Body of pancreas (tissue), 4 donors: ENCODE results near the gene HHATL. TPM values are rescaled to one million over a fixed set of nuclear protein-coding genes. Genes with fewer than 3 reads are reported as not detected.

ENCODE experiments used
- ATAC-seq: fragments of 150-250 bp; one replicate; pipeline ENCODE4 v1.9.1; 2016
- DNase-seq, 4 donors: peaks; one replicate each; pipeline ENCODE4 v3.0.0-alpha.2; 2019
- H3K27ac ChIP-seq, 4 donors: fragments of 200-600 bp; sonication (generic); 1 replicate in 3 of 4; 2 replicates in 1 of 4; pipeline versions ENCODE4 v1.5.1 to v1.6.1; 2016 to 2019; ENCODE audit warnings: mild to moderate bottlenecking in 1 of 4, mixed read lengths in 1 of 4, moderate library complexity in 1 of 4
- H3K27me3 ChIP-seq, 2 donors: fragments of 200-600 bp; sonication (generic); one replicate each; pipeline ENCODE4 v1.6.0; 2016; ENCODE audit warnings: mild to moderate bottlenecking in 1 of 2
- H3K36me3 ChIP-seq, 2 donors: fragments of 200-600 bp; sonication (generic); replicated peaks in 1 of 2; 2 replicates each; pipeline ENCODE4 v1.5.1; 2016; ENCODE audit warnings: low read depth in 2 of 2; ENCODE audit not compliant: insufficient read depth in 1 of 2
- H3K4me1 ChIP-seq: fragments of 200-600 bp; sonication (generic); one replicate; pipeline ENCODE4 v1.6.0; 2016
- H3K4me3 ChIP-seq, 2 donors: fragments of 200-600 bp; sonication (generic); 1 replicate in 1 of 2; 2 replicates in 1 of 2; pipeline ENCODE4 v1.5.1; 2016 to 2019
- H3K9me3 ChIP-seq, 3 donors: fragments of 200-600 bp; sonication (generic); 1 replicate in 2 of 3; 2 replicates in 1 of 3; pipeline ENCODE4 v1.5.1; 2016
- POLR2A ChIP-seq, 3 donors: fragments of 450-650 bp; IDR thresholded peaks; one replicate each; pipeline ENCODE4 v1.6.1; 2016; ENCODE audit warnings: antibody characterized with exemption in 3 of 3, mild to moderate bottlenecking in 2 of 3
- WGBS, 2 donors: methylation state at CpG; one replicate each; pipeline ENCODE4 v1.1.5; 2017; 5-methylcytosine and 5-hydroxymethylcytosine counted together
- intact Hi-C: fragments of 100-400 bp; cut with DNase I; formaldehyde crosslinking; loops from one replicate; pipeline ENCODE4 v1.15.1; 2023
- total RNA-seq, 2 donors: library from RNA; depleted of rRNA; stranded (reverse); fragments of >200 nt; gene quantifications; one replicate each; pipeline ENCODE4 v1.1.0, GENCODE V29; 2016
- TF ChIP-seq, protein P1 (sequence below), 7 experiments: fragments of 450-650 bp in 4 of 7; fragments of 200-600 bp in 3 of 7; sonication (generic) in 3 of 7; IDR thresholded peaks; one replicate each; pipeline ENCODE4 v1.5.1; 2016 to 2019; ENCODE audit warnings: antibody characterized with exemption in 7 of 7

HHATL gene
- total RNA-seq, 2 donors from 2014 or later = 0.26 TPM; not detected in 1

DNA sequence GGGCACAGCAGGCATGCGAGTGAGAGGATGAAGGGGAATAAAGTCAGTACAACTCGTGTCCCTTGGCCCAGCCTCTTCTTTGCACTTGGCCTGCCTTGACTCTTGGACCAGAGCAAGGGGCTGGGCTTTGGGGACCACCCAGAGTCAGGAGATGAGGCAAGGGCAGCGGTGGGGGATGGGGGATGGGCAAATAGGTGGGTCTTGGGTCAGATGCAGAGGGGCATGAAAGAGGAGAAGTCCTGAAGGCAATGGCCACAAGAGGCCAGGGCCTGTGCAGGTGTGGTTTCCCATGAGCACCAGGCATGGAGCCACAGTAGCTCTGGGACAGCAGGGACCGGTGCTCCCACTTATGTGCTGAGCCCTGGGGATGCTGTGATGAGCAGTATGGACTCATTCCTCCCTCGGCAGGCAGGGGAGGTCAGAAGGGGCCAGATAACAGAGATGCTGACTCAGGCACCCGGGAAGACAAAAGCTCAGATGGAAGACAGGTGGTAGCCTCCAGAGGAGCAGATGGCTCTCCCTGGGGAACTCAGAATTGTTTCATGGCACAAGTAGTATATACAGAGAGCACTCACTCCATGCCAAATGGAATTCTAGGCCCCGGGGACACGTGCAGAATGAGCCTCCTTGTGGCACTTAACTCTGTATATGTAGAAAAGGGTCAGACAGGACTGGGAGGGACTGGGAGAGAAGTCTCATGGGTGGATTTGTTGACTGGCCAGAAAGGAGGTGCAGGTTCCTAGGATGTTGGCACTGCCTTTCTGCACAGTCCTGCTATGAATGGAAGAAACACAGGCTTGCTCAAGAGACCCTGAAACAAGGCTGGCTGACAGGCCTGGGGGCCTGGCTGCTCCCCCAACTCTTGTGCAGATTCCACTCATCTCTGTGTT is 34.8 kb downstream of the HHATL start:
- no peak for ATAC-seq
- H3K4me1 ChIP-seq = no peaks in the 10 kb centered on the region
- no peaks in the 10 kb centered on the region for H3K27me3 ChIP-seq
- H3K36me3 ChIP-seq = no peaks in the 10 kb centered on the region
- no peak overlapping the region for H3K4me3 ChIP-seq
- no peak for DNase-seq
- no peak for TF ChIP-seq POLR2A (IDR thresholded peaks at IDR 0.05)
- TF ChIP-seq, protein P1, sequence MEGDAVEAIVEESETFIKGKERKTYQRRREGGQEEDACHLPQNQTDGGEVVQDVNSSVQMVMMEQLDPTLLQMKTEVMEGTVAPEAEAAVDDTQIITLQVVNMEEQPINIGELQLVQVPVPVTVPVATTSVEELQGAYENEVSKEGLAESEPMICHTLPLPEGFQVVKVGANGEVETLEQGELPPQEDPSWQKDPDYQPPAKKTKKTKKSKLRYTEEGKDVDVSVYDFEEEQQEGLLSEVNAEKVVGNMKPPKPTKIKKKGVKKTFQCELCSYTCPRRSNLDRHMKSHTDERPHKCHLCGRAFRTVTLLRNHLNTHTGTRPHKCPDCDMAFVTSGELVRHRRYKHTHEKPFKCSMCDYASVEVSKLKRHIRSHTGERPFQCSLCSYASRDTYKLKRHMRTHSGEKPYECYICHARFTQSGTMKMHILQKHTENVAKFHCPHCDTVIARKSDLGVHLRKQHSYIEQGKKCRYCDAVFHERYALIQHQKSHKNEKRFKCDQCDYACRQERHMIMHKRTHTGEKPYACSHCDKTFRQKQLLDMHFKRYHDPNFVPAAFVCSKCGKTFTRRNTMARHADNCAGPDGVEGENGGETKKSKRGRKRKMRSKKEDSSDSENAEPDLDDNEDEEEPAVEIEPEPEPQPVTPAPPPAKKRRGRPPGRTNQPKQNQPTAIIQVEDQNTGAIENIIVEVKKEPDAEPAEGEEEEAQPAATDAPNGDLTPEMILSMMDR (IDR thresholded peaks at IDR 0.05) = no peak
- 49 to 52% methylated on average over 6 to 8 of the region's 8 CpGs for WGBS, 2 donors
- no peak overlapping the region for H3K27ac ChIP-seq
- H3K9me3 ChIP-seq = no peaks in the 10 kb centered on the region
- intact Hi-C loops = no loop called here

DNA sequence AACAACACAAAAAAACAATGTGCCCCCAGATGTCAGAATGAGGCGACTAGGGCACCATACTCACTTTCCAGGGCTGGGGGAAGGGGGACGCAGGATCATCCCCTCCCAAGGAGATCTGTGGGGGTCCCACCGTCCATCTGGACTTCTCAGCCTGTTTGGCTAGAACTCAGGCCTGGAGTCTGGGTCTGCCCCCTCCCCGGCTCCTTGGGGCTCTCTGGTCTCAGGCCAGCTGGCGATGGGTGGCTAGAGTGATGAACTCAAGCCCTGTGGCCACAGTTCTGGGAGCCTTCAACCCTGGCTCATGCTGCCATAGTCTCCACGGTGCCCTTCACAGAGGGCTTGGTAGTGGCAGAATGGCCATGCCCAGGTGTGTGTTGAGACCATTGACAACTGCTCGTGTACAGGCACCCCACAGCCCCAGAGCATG is 35.5 kb downstream of the HHATL start:
- DNase-seq = no peak
- no peak for TF ChIP-seq POLR2A (IDR thresholded peaks at IDR 0.05)
- TF ChIP-seq, protein P1 (IDR thresholded peaks at IDR 0.05) = no peak
- H3K27ac ChIP-seq = no peak overlapping the region
- ATAC-seq = no peak
- WGBS, 2 donors = 54 to 65% methylated on average over 4 to 7 of the region's 7 CpGs
- no peaks in the 10 kb centered on the region for H3K4me1 ChIP-seq
- intact Hi-C loops = no loop called here
- no peaks in the 10 kb centered on the region for H3K27me3 ChIP-seq
- H3K36me3 ChIP-seq = no peaks in the 10 kb centered on the region
- H3K9me3 ChIP-seq = no peaks in the 10 kb centered on the region
- H3K4me3 ChIP-seq = no peak overlapping the region

DNA sequence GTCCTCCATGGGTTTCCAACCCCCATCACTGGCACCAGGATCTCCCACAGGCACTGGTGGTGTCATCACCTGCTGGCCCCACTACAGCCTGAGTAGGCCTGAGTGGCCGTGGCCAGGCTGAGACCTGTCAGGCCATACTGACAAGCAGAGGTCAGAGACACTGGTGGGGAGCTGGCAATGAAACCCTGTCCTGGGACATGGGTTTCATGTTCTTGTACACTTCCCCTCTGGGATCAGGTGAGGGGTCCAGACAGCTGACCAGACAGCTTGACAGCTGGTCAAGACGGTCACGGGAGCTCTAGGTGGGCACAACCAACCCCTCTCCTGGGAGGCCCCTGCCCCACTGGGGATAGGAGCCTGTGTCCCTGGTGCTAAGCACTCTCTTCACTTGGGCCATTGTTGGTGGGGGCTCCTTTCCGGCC is 36.0 kb downstream of the HHATL start:
- intact Hi-C loops = no loop called here
- no peak for DNase-seq
- no peaks in the 10 kb centered on the region for H3K4me1 ChIP-seq
- no peak for ATAC-seq
- H3K27ac ChIP-seq = no peak overlapping the region
- no peaks in the 10 kb centered on the region for H3K27me3 ChIP-seq
- H3K36me3 ChIP-seq = no peaks in the 10 kb centered on the region
- WGBS, 2 donors = 66 to 83% methylated on average over 2 to 4 of the region's 4 CpGs
- H3K4me3 ChIP-seq = no peak overlapping the region
- H3K9me3 ChIP-seq = no peaks in the 10 kb centered on the region
- TF ChIP-seq, protein P1 (IDR thresholded peaks at IDR 0.05) = no peak
- no peak for TF ChIP-seq POLR2A (IDR thresholded peaks at IDR 0.05)

DNA sequence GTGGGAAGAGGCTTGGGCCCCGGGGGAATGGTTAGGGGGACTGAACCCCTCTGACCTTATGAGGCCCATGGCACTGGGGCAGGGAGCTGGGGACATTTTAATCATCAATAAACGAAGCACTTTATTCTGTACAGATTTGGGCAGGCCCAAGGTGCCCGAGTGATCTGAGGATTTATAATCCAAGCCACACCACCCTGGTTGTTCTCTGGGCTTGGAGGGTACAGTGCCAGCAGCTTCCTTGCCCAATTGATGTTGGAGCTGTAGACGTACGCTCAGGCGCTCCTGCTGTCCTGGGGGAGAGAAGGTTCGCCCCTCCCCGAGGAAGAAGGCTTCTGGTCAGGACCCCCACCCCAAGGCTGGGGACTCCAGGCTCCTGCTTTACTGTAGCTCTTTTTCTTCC is 36.6 kb downstream of the HHATL start:
- WGBS, 2 donors = 40 to 52% methylated on average over 5 to 7 of the region's 8 CpGs
- no peak for DNase-seq
- no peaks in the 10 kb centered on the region for H3K9me3 ChIP-seq
- H3K4me1 ChIP-seq = no peaks in the 10 kb centered on the region
- ATAC-seq = no peak
- no peaks in the 10 kb centered on the region for H3K36me3 ChIP-seq
- H3K4me3 ChIP-seq = no peak overlapping the region
- no peaks in the 10 kb centered on the region for H3K27me3 ChIP-seq
- H3K27ac ChIP-seq = no peak overlapping the region
- TF ChIP-seq POLR2A (IDR thresholded peaks at IDR 0.05) = no peak
- TF ChIP-seq, protein P1 (IDR thresholded peaks at IDR 0.05) = no peak
- intact Hi-C loops = no loop called here
